Stimulated activated CD8-positive, alpha-beta memory T cell treated with anti-CD3 and anti-CD28 coated beads, Interleukin-7, amount 100 ng/mL, for 48 hours (primary cell): ENCODE results near the gene PRICKLE4.

ENCODE experiments used
- DNase-seq, 2 donors: peaks; one replicate each; pipeline ENCODE4 v3.0.0-alpha.2; 2020; ENCODE audit warnings: low read depth in 1 of 2; ENCODE audit errors: extremely low read depth in 1 of 2

The PRICKLE4 gene

DNA sequence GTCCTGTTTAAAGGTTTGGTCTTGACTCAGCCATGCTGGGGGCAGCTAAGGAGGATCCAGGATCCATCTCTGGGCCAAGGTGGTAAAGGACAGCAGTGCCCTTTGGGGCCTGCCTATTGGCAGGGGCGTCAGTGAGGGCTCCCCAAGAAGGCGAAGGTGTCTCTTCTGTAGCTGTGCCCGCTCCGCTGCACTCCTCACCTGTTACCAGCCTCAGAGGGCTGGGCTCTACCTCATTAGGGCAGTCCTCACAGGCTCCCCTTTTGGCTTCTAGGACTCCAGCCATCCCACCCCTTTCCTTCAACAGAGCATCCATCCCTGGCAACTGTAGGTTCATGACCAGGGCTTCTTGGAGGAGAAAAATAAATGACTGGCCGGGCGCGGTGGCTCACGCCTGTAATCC is 11.2 kb upstream of the PRICKLE4 start:
- DNase-seq: no peak

DNA sequence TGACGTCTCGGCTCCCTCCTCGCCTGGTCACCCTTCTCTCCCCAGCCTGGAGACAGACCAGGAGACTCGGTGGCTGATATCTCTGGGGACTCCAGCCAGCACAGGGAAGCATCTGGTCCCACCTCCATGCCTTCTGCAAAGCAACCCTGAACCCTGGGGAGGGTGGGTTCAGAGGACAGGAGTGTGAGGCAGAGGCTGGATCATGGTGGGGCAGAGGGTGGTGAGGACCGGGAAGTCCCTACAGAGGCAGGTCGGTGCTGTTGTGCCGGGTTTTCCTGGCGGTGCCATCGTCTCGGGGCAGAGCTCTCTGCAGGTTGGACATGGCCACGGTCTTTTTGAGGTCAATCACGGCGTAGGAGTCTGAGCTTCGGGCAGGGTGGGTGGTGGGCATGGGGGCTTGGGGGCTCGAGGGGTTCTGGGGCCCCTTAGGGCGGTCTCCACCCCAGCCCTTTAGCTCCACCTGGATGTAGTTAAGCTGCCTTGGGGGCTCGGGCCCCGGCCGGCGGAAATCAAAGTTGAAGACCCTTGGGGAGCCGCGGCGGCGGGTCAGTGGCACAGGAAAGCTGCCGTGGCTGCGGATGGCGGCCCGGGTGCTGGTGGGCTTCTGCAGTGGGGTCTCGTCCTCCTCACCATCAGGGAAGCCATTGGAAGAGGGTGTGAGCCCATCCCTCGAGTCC is 10.1 kb upstream of the PRICKLE4 start:
- DNase-seq: no peak

DNA sequence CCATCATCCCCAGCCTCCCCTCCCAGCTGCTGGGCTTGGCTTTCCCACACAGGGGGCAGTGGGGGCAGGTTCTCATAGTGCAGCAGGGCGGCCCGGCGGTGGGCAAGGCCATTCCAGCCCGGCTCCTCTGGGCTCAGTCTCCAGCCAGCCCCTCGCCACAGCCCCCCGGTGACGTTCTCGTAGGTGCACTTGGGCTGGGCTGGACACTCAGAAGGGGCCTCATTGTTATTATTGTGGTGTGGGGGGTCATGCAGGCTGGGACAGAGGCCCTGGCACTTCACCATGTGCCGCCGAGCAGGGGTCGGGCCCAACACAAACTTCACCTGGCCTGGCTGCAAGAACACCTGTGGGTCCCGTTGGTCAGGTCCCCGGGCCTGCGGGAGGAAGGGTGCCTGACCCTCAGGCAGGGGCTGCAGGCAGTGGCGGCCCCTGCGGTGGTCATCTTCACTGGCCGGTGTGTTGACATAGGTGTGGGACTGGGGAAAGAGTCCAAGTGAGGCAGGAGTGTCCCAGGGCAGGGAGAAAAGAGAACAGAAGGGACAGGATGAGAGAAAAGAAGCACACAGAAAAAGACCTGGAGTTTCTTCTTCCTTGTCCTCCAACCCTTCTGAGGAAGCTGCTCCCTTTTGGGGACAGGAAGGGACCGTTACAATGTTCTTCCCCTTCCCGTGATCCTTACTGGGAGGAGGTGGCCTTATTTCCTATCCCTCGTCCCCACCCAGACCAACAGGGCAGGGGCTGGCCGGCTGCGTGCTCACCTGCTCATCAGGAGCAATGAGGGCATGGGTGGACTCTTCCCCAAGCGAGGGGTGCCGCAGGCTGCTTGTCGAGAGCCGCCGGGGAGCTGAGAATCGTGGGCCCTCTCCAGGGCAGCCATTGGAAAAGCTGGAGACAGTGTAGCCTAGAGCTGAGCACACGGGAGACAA is 9.3 kb upstream of the PRICKLE4 start:
- DNase-seq: no peak

GRCh38 chr6:41774841-41775240 is 5.7 kb upstream of the PRICKLE4 start:
- DNase-seq: no peak

DNA sequence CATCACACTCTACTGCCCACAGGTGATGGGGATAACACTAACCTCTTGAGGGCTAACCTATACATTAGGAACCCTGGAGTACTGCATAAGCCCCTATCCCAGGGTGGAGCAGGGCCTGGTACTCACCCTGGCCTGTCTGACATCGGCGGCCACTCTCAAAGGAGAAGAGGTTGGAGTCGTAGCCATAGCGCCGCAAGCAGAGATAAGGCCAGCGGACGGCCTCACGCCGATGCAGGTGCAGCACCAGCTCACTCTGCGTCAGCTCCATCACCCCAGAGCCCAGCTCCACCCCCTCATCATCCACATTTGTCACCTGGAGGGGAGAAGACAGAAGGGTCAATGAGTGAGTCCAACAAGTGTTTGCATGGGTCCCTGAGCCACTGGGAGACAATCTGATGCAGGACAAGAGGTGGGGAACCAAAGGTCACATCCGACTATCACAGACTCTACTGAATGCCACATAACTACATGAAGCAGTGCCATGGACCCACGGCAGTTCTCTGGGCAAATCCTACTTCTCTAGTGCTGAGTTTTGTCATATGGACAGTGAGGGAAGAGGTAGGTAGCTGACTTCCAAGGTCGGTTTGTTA is 5.2 kb upstream of the PRICKLE4 start:
- DNase-seq: no peak

DNA sequence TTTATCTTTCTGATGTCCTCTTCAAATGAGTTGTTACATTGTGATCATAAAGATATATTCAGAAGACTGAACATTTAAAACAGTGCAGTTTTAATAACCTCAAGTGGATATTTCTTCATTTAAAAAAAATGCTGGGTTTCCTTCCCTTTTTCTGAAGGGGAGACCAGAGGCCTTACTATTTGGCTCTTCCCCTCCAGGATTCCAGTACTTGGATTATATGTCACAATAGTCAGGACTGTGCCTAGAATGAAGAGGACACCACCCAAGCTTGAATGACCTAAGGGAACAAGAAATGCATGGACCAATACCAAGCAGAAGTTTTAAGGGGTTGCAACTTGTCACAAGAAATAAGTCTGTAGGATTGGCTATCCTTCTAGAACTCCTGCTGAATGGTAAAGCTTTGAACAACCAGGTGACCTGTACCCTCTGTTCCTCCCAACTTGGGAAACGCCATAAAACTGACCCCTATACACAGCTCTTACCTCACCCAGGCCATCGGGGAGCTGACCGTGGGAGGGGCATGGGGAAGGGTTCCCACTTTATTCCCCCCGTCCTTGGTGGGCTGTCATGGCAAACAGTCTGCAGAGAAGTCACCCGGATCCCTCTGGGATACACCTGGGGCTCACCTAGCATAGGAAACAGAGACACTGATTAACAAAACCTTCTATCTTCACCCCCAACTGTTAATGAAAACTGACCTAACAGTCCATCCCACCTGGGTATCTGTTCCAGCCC is 2.9 kb upstream of the PRICKLE4 start:
- DNase-seq: no peak

DNA sequence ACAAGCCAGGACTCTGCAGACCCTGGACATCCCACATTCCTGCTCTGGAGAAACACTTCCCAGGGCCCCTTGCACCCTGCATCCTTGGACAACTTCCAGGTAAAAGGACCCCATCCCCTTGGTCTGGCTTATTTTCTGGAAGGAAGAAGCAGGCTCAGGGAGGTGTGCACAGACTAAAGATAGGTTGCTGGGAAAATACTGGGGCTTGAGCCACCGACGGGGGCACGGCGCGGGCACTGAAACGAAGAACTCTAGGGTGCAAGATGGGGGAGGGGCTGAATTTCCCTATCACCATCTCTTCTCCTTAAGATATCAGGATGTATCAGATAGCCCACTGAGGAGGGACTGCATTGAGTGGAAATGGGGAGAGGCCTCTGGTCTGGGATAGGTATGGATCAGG is 1.7 kb upstream of the PRICKLE4 start:
- no peak for DNase-seq

GRCh38 chr6:41779336-41779735 is 1.2 kb upstream of the PRICKLE4 start:
- DNase-seq: no peak

DNA sequence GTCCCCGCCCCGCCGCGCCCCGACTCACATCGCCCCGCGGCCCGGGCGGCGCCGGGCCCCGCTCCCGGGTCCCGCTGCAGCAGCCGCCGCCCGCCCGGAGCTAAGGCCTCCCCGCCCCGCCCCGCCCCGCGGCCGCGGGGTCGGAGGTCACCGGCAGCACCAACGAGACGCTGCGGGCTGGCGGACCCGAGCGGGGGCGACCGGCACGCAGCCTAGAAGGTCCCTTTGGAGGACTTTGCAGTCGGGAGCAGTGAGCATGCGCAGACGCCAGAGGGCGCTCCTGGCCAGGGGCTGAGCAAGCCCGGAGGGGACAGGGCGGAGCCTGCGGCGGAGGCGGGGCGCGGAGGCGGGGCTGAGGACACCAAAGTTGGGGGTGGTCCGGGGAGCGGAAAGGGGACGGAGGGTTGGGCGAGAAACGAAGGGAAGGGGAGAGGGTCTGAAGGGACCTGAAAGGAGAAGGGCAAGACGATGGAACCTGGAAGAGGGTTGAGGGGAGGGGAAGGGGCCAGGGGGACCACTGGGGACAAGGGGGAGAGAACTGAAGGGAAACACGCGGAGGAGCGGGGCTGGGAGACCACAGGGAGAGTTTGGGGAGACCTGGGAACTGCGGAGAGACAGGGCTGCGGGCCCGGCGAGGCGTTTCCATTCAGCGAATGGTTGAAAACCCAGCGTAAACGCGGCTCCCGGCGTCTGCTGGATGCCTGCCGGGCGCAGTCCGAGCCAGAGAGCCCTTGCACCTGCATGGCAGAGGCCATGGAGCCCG is 613 bp upstream of the PRICKLE4 start, which contains the start of gene FRS3:
Gene FRS3, minus strand, starts transcription at position 113 of the 763 bp plus-strand sequence. CDS start 2,913 bp downstream, outside the sequence.
- DNase-seq: peak; percentile 97 to 98

DNA sequence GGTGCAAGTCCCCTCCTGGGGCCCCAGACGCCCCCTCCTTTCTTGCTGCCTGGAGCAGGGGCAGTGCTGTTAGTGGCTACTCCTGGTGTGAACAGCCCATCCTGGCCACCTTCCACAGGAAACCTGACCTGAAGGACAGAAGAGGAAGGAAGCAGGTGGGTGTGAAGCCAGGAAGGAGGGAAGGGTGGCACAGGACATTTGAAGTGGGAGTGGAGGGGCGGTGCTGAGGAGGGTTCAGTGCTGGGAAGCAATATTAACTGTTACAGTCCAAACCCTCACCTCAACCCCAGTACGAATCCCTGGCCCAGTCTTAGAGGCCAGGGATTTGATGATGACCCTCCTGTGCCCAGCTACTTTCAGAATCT is 766 bp downstream of the PRICKLE4 start:
- DNase-seq: no peak

- no peak for DNase-seq
These were observed 2.7 kb downstream of the PRICKLE4 start for GRCh38 chr6:41783106-41783780.

DNA sequence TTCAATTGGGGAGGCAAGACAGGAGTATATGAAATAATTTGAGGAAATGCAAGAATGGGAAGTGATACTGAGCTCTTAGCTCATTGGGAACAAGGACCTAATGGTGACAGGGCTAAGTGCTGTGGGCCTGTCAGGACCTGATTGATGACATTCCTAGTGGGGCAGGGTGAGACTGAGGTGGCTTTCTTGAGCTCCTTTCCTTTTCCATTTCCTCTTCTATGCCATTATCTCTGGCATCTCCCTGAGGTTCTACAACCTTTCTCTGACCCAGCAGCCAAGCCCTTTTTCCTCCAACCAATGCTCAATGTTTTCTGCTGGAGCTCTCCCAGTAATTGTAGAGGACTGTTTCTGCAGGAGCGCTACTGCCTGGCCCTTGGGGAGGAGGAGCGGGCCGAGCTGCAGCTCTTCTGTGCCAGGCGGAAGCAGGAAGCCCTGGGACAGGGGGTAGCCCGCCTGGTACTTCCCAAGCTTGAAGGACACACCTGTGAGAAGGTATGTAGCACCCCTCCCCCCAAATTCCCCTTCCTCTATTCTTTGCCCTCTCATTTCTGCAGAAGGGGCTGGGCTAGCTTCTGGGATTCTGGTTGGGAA is 4.1 kb downstream of the PRICKLE4 start:
- DNase-seq: no peak

- no peak for DNase-seq
These were observed 4.7 kb downstream of the PRICKLE4 start for GRCh38 chr6:41785254-41785653.

- no peak for DNase-seq
These were observed 5.3 kb downstream of the PRICKLE4 start for GRCh38 chr6:41785689-41786450.

DNA sequence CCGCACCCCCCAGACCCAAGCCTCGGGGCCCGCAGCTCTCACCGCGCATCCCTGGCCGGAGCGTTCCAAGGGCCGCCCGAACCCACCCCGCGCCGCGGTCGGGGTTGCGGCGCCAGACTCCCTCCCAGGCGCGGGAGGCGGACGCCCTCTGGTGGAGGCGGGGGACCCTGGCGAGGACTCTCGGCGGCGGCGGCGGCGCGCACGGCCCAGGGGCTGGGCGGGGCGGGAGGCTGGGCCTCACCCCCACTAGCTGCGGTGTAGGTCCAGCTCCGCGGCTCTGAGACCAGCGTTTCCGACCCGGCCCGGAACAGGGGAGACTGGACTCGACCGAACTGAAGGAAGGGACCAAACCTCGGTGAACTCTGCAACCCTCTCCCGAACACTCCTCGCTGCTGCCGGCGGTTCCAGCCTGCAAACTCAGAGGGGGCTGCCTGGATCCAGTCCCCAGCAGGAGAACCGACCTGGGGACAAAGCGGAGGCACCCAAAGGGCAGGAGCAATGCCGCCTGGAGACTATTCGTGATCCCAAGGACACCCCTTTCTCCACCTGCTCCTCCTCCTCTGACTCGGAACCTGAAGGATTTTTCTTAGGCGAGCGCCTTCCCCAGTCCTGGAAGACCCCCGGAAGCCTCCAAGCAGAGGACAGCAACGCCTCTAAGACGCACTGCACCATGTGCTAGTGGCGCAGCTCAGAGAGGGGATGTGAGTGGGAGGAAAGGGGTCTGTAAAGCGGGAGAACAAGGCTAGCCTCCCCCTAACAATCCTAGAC is 6.1 kb downstream of the PRICKLE4 start:
- peak; percentile 75 for DNase-seq

- peak; percentile 90 to 93 for DNase-seq
These were observed 6.8 kb downstream of the PRICKLE4 start, which contains the start of gene TOMM6 for GRCh38 chr6:41787219-41787917. Gene TOMM6 (plus strand): TSS chr6:41787694. CDS start chr6:41787698, 4 bp downstream.

GRCh38 chr6:41789390-41789724 is 8.8 kb downstream of the PRICKLE4 start:
- no peak for DNase-seq
